Measurements from ENCODE around the gene S100A3.

S100A3 gene

DNA sequence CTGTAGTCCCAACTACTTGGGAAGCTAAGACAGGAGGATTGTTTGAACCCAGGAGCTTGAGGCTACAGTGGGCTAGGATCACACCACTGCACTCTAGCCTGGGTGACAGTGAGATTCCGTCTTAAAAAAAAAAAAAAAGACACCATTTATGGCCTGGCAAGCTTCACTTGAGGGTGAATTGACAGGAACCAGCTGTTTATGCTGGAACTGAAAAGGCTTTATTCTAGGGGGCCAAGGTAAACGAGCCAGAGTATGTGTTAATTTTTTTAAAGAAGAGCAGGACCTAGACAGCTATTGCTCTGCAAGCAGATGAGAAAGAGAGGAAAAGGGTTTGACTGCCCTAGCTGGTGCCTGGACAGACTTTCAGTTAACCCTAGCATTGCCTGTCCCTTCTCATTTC lies 50.3 kb downstream of the S100A3 start:
- no peak for TF ChIP-seq CTCF (conservative IDR thresholded peaks at IDR 0.05; ENCODE audit: low read depth)
- no peak overlapping the region for H3K27ac ChIP-seq
- CTCF ChIA-PET = interaction anchor here (0.6 kb wide), 1 partner anchor 1295 kb away, joined by 3 read pairs; no protein-coding TSS in a partner anchor
- POLR2A ChIA-PET (ENCODE audit: low non-redundant PET) = interaction anchor here (0.7 kb wide), 1 partner anchor 69 kb away, joined by 4 read pairs; no protein-coding TSS in a partner anchor
- DNase-seq (ENCODE audit: low spot score) = no peak

All from RWPE1 (cell line).